ENCODE results near the gene SLC22A12.

GRCh38 chr11:64593156-64594105, 2.4 kb downstream of the SLC22A12 start:
- TF ChIP-seq CTCF (IDR thresholded peaks at IDR 0.05) = no peak
- TF ChIP-seq POLR2A (IDR thresholded peaks at IDR 0.05) = no peak
